ENCODE data around the gene GPR35.
A peak's percentile ranks its signal among the peaks of the same experiment; 100 is the strongest.

GPR35 gene

DNA sequence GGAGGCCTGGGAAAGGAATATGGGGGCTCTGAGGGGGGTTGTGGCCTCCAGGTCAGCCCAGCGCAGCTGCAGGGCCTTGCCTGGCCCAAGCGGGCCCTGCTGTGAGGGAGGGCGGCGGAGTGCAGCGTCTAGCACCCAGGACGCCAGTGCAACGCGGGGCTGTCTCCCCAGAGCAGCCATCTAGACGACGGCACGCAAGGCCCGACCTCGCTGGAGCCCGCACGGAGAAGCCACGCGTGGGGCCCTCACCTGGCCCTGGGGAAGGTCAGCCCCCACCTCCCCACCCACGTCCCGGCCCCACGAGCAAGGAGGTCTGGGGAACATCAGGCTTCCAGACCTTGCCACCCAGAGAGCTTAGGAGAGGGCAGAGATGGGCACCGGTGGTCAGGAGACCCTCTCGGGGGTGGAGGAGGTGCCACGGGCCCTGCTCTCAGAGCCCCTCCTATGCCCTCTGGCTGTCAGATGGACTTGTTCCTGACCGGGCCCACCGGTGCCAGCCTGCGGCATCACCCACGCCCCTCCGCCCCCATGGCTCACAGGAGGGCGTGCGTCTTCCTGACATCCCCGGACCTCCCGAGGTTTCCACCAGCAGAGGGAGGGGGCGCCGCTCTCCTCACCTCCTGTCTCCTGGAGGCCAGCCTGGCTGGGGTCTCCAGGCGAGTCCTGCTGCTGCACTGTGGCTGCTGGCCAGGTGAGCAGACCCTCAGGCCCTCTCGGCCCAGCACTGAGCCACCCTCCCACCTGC lies 17.0 kb downstream of the GPR35 start:
- DNase-seq (ENCODE audit: insufficient read length, low spot score) (no peak), FAIRE-seq (no peak)
- TF ChIP-seq, protein P1, sequence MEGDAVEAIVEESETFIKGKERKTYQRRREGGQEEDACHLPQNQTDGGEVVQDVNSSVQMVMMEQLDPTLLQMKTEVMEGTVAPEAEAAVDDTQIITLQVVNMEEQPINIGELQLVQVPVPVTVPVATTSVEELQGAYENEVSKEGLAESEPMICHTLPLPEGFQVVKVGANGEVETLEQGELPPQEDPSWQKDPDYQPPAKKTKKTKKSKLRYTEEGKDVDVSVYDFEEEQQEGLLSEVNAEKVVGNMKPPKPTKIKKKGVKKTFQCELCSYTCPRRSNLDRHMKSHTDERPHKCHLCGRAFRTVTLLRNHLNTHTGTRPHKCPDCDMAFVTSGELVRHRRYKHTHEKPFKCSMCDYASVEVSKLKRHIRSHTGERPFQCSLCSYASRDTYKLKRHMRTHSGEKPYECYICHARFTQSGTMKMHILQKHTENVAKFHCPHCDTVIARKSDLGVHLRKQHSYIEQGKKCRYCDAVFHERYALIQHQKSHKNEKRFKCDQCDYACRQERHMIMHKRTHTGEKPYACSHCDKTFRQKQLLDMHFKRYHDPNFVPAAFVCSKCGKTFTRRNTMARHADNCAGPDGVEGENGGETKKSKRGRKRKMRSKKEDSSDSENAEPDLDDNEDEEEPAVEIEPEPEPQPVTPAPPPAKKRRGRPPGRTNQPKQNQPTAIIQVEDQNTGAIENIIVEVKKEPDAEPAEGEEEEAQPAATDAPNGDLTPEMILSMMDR (IDR thresholded peaks at IDR 0.05; ENCODE audit: insufficient read depth, missing control alignments): no peak

DNA sequence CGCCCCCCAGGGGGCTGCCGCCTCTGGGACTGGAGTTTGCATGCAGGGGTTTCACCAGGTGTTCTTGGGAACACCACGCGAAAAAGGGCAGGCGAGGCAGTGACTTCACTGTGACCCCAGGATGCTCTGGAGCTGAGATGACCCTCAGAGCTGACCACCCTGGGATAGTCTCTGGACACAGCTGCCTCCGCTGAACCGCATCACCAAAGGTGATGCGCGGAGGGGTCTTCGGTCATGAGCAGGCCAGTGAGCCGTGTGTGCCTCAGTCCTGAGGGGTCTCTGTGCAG lies 17.5 kb downstream of the GPR35 start:
- DNase-seq (ENCODE audit: insufficient read length, low spot score): no peak
- TF ChIP-seq, protein P1 (IDR thresholded peaks at IDR 0.05; ENCODE audit: insufficient read depth, missing control alignments): no peak

DNA sequence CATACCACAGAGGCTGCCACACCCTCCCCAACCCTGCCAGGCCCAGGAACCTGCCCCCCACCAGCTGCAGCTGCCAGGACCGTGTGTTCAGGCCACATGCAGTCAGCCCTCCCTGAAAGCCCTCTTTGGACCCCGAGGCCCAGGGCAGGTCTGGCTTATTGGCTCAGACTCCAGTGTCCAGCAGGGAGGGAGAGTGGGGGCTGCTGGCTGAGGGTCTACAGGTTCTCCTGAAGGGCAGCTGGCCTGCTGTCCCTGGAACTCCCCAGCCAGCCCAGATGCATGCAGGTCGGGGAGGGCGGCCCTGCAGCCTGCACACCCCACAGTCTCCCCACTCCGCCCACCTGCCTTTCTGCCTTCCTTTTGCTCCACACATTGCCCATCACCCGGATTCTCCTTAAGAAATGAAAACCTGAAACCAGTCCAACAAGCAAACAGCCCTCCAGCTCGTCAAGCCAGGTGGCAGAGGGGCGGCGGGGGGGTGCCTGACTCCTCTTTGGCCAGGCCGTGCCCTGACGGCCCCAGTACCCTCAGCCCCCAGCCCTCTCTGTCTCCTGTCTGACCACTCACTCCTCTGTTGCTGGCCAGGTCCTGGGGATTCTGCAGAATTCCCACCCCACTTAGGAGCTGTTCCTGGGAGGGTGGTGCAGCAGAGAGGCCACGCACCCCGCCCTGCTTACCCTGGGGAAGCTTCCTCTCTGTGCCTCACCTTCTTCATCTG lies 18.0 kb downstream of the GPR35 start:
- TF ChIP-seq, protein P1 (IDR thresholded peaks at IDR 0.05; ENCODE audit: insufficient read depth, missing control alignments): no peak
- no peak for FAIRE-seq
- DNase-seq (ENCODE audit: insufficient read length, low spot score): no peak

More for the DNA sequence above, 17.5 kb downstream of the GPR35 start:
- FAIRE-seq: no peak

DNA sequence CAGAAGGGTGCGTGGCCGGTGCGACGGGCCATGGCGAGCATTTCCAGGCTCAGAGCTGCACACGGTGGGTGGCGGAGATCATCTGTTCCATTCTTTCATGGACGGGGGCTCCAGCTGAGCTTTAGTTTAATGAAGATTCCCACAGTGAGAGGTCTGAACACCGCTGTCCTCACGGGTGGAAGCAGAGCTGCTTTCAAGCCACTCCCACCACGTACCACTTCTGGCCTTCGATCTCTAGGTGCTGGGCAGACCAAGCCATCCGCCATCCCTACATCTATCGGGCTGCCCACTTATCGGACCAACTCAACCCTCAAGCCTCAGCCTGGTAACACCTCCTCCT lies 18.5 kb downstream of the GPR35 start:
- no peak for FAIRE-seq
- DNase-seq (ENCODE audit: insufficient read length, low spot score): no peak
- TF ChIP-seq, protein P1 (IDR thresholded peaks at IDR 0.05; ENCODE audit: insufficient read depth, missing control alignments): no peak

DNA sequence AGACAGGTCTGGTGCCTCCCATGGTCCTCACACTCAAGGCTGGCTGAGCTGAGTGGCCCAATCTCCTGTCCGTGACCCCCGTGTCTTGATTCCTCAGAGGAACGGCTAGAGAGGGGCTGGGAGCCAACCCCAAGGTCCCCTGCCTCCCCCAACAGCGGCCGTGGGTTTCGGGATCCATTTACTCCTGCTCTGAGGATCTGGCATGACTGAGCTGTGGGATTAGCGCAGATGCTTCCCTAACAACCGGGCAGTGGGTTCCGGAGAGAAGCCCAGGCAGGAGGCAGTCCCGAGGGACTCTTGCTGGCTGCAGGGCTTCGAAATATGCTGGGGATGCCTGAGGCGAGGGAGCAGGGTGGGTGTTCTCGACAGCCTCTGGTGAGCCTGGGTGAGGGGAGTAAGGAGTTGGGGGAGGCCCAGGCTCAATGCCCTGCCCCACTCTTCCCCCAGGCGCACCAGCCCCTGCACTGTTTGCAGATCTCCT lies 18.9 kb downstream of the GPR35 start:
- DNase-seq (ENCODE audit: insufficient read length, low spot score) (no peak), FAIRE-seq (no peak)
- TF ChIP-seq, protein P1 (IDR thresholded peaks at IDR 0.05; ENCODE audit: insufficient read depth, missing control alignments): no peak

DNA sequence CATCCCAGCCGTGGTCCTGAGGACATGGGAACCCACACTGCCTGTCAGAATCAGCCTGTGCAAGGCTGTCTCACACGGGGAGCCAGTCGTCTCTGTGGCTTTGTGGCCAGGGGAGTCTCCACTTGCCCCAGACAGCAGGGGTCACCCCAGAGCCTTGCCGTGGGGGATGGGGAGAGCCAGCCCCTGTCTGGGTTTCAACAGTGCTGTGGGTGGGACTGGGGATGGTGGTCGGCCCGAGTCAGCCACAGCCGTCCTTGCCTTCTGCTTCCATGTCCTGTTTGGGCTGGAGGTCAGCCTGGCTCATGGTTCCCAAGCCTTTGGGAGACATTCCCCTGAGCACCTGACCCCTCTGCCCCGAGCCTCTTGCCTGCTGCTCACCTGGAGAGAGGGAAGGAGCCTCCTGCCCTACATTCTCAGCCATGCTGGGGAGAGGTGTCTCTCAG lies 19.6 kb downstream of the GPR35 start:
- DNase-seq (ENCODE audit: insufficient read length, low spot score): peak; percentile 13
- TF ChIP-seq, protein P1 (IDR thresholded peaks at IDR 0.05; ENCODE audit: insufficient read depth, missing control alignments): no peak
- FAIRE-seq: no peak

DNA sequence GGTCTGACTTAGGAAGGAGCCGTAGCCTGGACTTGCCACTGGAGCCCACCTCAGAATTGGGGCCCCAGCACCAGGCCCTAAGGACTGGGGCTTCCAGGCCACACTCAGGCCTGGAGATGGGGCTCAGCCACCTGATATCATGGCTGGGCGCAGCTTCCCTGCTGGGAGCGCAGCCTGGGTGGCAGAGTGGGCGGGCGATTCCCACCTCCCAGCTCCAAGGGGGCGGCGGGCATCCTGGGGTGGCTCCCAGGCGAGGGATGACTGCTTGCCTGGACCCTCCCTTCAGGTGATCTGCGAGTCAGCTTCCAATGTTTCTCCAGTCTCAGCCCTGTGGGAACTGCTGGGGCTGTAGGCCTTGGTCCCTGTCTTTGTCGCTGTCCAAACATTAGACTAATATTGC lies 20.1 kb downstream of the GPR35 start:
- DNase-seq (ENCODE audit: insufficient read length, low spot score): peak; percentile 6
- FAIRE-seq: no peak
- TF ChIP-seq, protein P1 (IDR thresholded peaks at IDR 0.05; ENCODE audit: insufficient read depth, missing control alignments): no peak

All from D721Med (cell line).